NT2/D1 (cell line): ENCODE results near the gene PDE9A.
"Not testable (repeated sequence)": the region's sequence is repeated elsewhere in the genome, so short reads cannot be mapped to it uniquely, and the experiment has no call there.

Source experiments
- DNase-seq: peaks from one replicate; pipeline ENCODE4 v3.0.0-alpha.2; 2011; ENCODE audit warnings: low read depth, low spot score
- H3K27me3 ChIP-seq: 2 replicates; pipeline ENCODE4 v1.6.0; 2011; ENCODE audit warnings: mild to moderate bottlenecking; ENCODE audit not compliant: insufficient read length, insufficient read depth
- H3K36me3 ChIP-seq: 2 replicates; pipeline ENCODE4 v1.6.1; 2011; ENCODE audit warnings: mild to moderate bottlenecking, low read length, mixed read lengths; ENCODE audit not compliant: insufficient read depth, insufficient read length
- H3K4me1 ChIP-seq: 2 replicates; pipeline ENCODE4 v1.5.1; 2011; ENCODE audit not compliant: insufficient read depth, insufficient read length
- H3K4me3 ChIP-seq: 2 replicates; pipeline ENCODE4 v1.5.1; 2011; ENCODE audit warnings: low read depth; ENCODE audit not compliant: insufficient read length
- H3K9ac ChIP-seq: 2 replicates; pipeline ENCODE4 v1.6.0; 2011; ENCODE audit warnings: low read depth; ENCODE audit not compliant: insufficient read length
- H3K9me3 ChIP-seq: 2 replicates; pipeline ENCODE4 v1.5.1; 2011; ENCODE audit warnings: mild to moderate bottlenecking, low read length; ENCODE audit not compliant: insufficient read depth
- SUZ12 ChIP-seq: IDR thresholded peaks from 2 replicates; pipeline ENCODE4 v1.6.1; 2011; ENCODE audit not compliant: insufficient read length, insufficient read depth; ENCODE audit errors: extremely low read depth
- YY1 ChIP-seq: IDR thresholded peaks from 2 replicates; pipeline ENCODE4 v1.6.1; 2011; ENCODE audit not compliant: insufficient read length, insufficient read depth
- ZNF274 ChIP-seq: IDR thresholded peaks from 2 replicates; pipeline ENCODE4 v1.6.1; 2011; ENCODE audit warnings: mild to moderate bottlenecking, low read depth, low read length

PDE9A gene

GRCh38 chr21:42624095-42624790, 29.2 kb upstream of the PDE9A start:
- H3K4me1 ChIP-seq, result peaks cover 6% of the 10 kb centered on the region

GRCh38 chr21:42624936-42625335, 28.5 kb upstream of the PDE9A start:
- Histone ChIP-seq H3K9me3 (no peaks in the 10 kb centered on the region), H3K4me1 (peaks cover 6% of the 10 kb centered on the region), H3K27me3 (peaks cover 21% of the 10 kb centered on the region), H3K4me3 (no peak overlapping the region), H3K9ac (no peak overlapping the region), H3K36me3 (no peaks in the 10 kb centered on the region)
- no peak for DNase-seq
- no peak for TF ChIP-seq SUZ12
- TF ChIP-seq YY1, result no peak
- no peak for TF ChIP-seq ZNF274

More at GRCh38 chr21:42624095-42624790, 29.2 kb upstream of the PDE9A start:
- DNase-seq, result no peak
- Histone ChIP-seq H3K9ac (no peak overlapping the region), H3K9me3 (no peaks in the 10 kb centered on the region), H3K36me3 (no peaks in the 10 kb centered on the region), H3K27me3 (peaks cover 23% of the 10 kb centered on the region), H3K4me3 (no peak overlapping the region)
- no peak for TF ChIP-seq SUZ12
- no peak for TF ChIP-seq ZNF274
- no peak for TF ChIP-seq YY1

GRCh38 chr21:42626171-42626570, 27.2 kb upstream of the PDE9A start:
- H3K9me3 ChIP-seq, result no peaks in the 10 kb centered on the region
- H3K27me3 ChIP-seq, result peaks cover 22% of the 10 kb centered on the region
- H3K4me3 ChIP-seq, result no peak overlapping the region
- no peak for DNase-seq
- H3K36me3 ChIP-seq, result no peaks in the 10 kb centered on the region
- TF ChIP-seq YY1, result no peak
- H3K9ac ChIP-seq, result no peak overlapping the region
- peaks cover 4% of the 10 kb centered on the region for H3K4me1 ChIP-seq

DNA sequence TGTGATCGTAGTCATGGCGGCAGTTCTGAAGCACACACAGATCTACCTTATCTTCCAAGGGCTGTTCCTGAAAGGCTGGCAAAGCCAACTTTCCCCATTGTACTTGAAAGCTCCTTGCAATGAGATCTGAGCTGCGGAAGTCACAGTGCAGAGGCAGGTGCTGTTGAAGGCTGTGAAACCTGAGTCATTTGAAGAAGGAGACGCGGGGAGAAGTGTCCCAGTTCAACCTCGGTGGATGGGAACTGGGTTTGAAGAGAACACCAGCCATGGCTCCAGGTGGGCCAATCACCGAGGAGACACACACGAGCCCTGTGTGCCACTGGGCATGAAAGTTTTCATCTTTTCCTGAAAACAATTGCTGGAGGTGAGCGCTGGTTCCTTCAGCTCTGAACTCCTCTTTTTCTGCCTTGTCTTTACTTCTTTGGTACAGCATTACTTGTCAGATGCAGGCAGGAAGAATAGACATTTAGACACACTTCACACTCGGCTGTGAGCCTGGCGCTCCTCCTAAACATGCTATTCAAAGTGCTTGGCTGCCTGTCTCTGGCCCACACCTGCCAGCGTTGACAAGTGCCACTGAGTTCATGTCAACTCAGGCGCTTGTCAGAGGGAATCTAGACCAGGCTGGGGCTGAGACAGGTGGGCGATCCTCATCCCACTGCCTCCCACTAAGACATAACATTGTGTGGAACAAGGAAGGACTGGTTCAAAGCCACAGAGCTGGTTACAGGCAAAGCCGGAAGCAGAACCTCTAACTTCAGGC, 25.7 kb upstream of the PDE9A start:
- H3K36me3 ChIP-seq, result no peaks in the 10 kb centered on the region
- DNase-seq, result no peak
- TF ChIP-seq SUZ12 (no peak), YY1 (no peak), ZNF274 (no peak)
- H3K4me1 ChIP-seq, result peaks cover 5% of the 10 kb centered on the region
- no peak overlapping the region for H3K4me3 ChIP-seq
- H3K9me3 ChIP-seq, result no peaks in the 10 kb centered on the region
- no peak overlapping the region for H3K9ac ChIP-seq
- H3K27me3 ChIP-seq, result peaks cover 23% of the 10 kb centered on the region

DNA sequence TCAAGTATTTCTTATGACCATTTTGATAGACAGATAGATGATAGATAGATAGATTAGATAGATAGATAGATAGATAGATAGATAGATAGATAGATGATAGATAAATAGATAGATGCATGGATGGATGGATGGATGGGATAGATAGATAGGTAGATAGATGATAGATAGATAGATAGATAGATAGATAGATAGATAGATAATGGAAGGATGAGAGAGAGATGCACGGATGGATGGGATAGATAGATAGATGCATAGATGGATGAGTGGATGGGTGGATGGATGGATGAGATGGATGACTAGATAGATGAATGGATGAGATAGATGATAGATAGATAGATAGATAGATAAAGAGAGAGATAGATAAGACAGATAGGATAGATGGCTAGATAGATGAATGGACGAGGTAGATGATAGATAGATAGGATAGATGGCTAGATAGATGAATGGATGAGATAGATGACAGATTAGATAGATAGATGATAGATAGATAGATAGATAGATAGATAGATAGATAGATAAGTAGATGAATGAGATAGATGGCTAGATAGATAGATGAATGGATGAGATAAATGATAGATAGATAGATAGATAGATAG, 24.9 kb upstream of the PDE9A start:
- H3K4me1 ChIP-seq, DNase-seq, H3K4me3 ChIP-seq, H3K36me3 ChIP-seq, H3K9ac ChIP-seq, H3K9me3 ChIP-seq: not testable (repeated sequence)
- H3K27me3 ChIP-seq, result peaks cover 19% of the 10 kb centered on the region

DNA sequence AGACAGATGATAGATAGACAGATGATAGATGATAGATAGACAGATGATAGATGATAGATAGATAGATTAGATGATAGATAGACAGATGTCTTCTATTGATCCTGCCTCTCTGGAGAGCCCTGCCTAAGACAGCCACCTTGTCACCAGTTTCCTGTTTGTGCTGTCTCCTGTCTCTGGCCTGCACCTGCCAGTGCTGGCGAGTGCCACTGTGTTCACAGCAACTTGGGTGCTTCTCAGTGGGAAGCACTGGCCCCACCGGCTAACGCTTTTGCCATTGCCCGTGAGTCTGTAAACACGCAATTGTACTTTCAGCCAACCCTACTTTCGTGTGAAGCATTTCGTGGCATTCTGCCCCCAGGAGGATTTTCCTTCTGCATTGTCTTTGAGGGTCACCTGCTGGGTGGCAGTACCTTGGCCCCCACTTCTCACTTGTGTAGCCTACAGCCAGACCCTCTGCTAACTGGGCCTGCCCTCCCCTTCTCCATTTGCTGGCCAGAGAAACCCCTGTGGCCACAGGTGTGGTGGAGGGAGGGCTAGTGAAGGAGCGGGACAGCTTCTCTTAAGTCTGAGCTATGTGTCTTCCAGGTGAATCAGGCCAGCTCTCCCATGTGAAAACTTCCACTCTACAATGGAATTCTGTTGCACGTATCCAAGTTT, 23.4 kb upstream of the PDE9A start:
- Histone ChIP-seq H3K4me3 (no peak overlapping the region), H3K4me1 (peaks cover 7% of the 10 kb centered on the region), H3K36me3 (no peaks in the 10 kb centered on the region), H3K9me3 (no peaks in the 10 kb centered on the region), H3K9ac (no peak overlapping the region), H3K27me3 (peaks cover 22% of the 10 kb centered on the region)
- TF ChIP-seq SUZ12, result no peak
- no peak for TF ChIP-seq ZNF274
- DNase-seq, result no peak

GRCh38 chr21:42630626-42631025, 22.8 kb upstream of the PDE9A start:
- Histone ChIP-seq H3K4me1 (peaks cover 7% of the 10 kb centered on the region), H3K27me3 (peaks cover 23% of the 10 kb centered on the region)
- TF ChIP-seq ZNF274, result no peak
- no peak for TF ChIP-seq YY1
- TF ChIP-seq SUZ12, result no peak

More at GRCh38 chr21:42630626-42631025, 22.8 kb upstream of the PDE9A start:
- H3K9me3 ChIP-seq, result no peaks in the 10 kb centered on the region
- H3K36me3 ChIP-seq, result no peaks in the 10 kb centered on the region
- H3K4me3 ChIP-seq, result no peak overlapping the region
- H3K9ac ChIP-seq, result no peak overlapping the region
- no peak for DNase-seq
